ENCODE measurements around the gene COBL.

GRCh38 chr7:51327287-51327717 lies 10.7 kb upstream of the COBL start:
- TF ChIP-seq CTCF (conservative IDR thresholded peaks at IDR 0.05; ENCODE audit: low read length) (no peak), EZH2phosphoT487 (IDR thresholded peaks at IDR 0.05; ENCODE audit: borderline replicate concordance) (no peak)

All from Loucy (cell line).